HCT116 (cell line): ENCODE measurements around the gene ERBB4. TPM values are rescaled to one million over a fixed set of nuclear protein-coding genes. Genes with fewer than 3 reads are reported as not detected.

ENCODE experiments used
- ATAC-seq: fragments of 200-7000 bp; cut with Tn5 transposase; 2 replicates; pipeline ENCODE4 v1.9.1; 2020; ENCODE audit warnings: mild to moderate bottlenecking, moderate library complexity
- BruUV-seq: library from RNA; stranded (reverse); fragments of 400-500 nt; replicated peaks from 2 replicates; lab custom pipeline; 2021; lab: Mats Ljungman, UMichigan
- CTCF ChIA-PET: fragments of 300-600 bp; sonication (Branson Sonifier 250); formaldehyde crosslinking; loops from one replicate; lab custom pipeline; 2021; ENCODE audit warnings: antibody characterized with exemption; lab: Charles Lee
- POLR2A ChIA-PET: fragments of 300-600, 350-600 bp; sonication (Branson Sonifier 250); formaldehyde crosslinking; loops from one replicate; lab custom pipeline; 2021; ENCODE audit warnings: antibody characterized with exemption; lab: Charles Lee
- RAD21 ChIA-PET, 2 experiments: fragments of 300-600 bp; sonication (Branson Sonifier 250); formaldehyde crosslinking; loops; one replicate each; lab custom pipeline; 2023; ENCODE audit warnings: low total read pairs in 2 of 2; ENCODE audit not compliant: uncharacterized antibody in 2 of 2, unreplicated experiment in 2 of 2, low non-redundant PET in 1 of 2; lab: Charles Lee
- DNase-seq: peaks from one replicate; pipeline ENCODE4 v3.0.0-alpha.2; 2010; ENCODE audit warnings: low read depth, low spot score
- H2AFZ ChIP-seq: fragments of 200-600 bp; shearing (Covaris generic), sonication (generic); 2 replicates; pipeline ENCODE4 v1.6.1; 2017; ENCODE audit warnings: low read depth, mixed run types, mixed read lengths, antibody characterized with exemption, low read length; ENCODE audit not compliant: poor library complexity, severe bottlenecking
- H3K27ac ChIP-seq: 2 replicates; pipeline ENCODE4 v1.5.1; 2012; ENCODE audit warnings: low read depth, low read length
- H3K27me3 ChIP-seq: fragments of 200-600 bp; sonication (generic); 2 replicates; pipeline ENCODE4 v1.6.1; 2016; ENCODE audit warnings: mixed run types, low read length, mixed read lengths; ENCODE audit not compliant: insufficient read depth
- H3K36me3 ChIP-seq, 2 experiments: fragments of 200-500 bp in 1 of 2; fragments of 200-600 bp in 1 of 2; sonication (Bioruptor generic) in 1 of 2; sonication (generic) in 1 of 2; 2 replicates each; pipeline versions ENCODE4 v1.5.1 to v1.6.1; 2014 to 2016; ENCODE audit warnings: low read length in 2 of 2, inconsistent platforms in 1 of 2, mixed read lengths in 1 of 2, mixed run types in 1 of 2; ENCODE audit not compliant: insufficient read depth in 2 of 2, control insufficient read depth in 1 of 2
- H3K4me1 ChIP-seq, 2 experiments: fragments of 200-600 bp in 1 of 2; sonication (generic) in 1 of 2; 2 replicates each; pipeline versions ENCODE4 v1.5.1 to v1.6.1; 2012 to 2017; ENCODE audit warnings: low read length in 2 of 2, inconsistent platforms in 1 of 2, mild to moderate bottlenecking in 1 of 2, mixed read lengths in 1 of 2, mixed run types in 1 of 2, moderate library complexity in 1 of 2; ENCODE audit not compliant: insufficient read depth in 2 of 2, control insufficient read depth in 1 of 2
- H3K4me2 ChIP-seq: fragments of 200-600 bp; sonication (generic); 2 replicates; pipeline ENCODE4 v1.6.1; 2017; ENCODE audit warnings: mixed run types, low read length, mixed read lengths
- H3K4me3 ChIP-seq, 2 experiments: fragments of 200-600 bp in 1 of 2; sonication (generic) in 1 of 2; replicated peaks in 1 of 2; 2 replicates each; pipeline ENCODE4 v1.5.1; 2011 to 2016; ENCODE audit warnings: low read length in 2 of 2, control low read depth in 1 of 2, low read depth in 1 of 2, mild to moderate bottlenecking in 1 of 2, mixed read lengths in 1 of 2, mixed run types in 1 of 2
- H3K79me2 ChIP-seq: fragments of 200-600 bp; sonication (generic); 2 replicates; pipeline ENCODE4 v1.6.1; 2017; ENCODE audit warnings: mild to moderate bottlenecking, mixed run types, low read length, moderate library complexity, mixed read lengths; ENCODE audit not compliant: insufficient read depth
- H3K9ac ChIP-seq: fragments of 200-600 bp; sonication (generic); 2 replicates; pipeline ENCODE4 v1.6.1; 2016; ENCODE audit warnings: low read length, mixed read lengths
- H3K9me2 ChIP-seq: fragments of 200-600 bp; sonication (generic), shearing (Covaris generic); 2 replicates; pipeline ENCODE4 v1.6.1; 2017; ENCODE audit warnings: mixed run types, mild to moderate bottlenecking, moderate library complexity; ENCODE audit not compliant: insufficient read depth
- H3K9me3 ChIP-seq, 2 experiments: fragments of 200-500 bp in 1 of 2; fragments of 200-600 bp in 1 of 2; sonication (Bioruptor generic) in 1 of 2; sonication (generic) in 1 of 2; 2 replicates each; pipeline ENCODE4 v1.6.1; 2014 to 2017; ENCODE audit warnings: low read length in 2 of 2, mixed read lengths in 2 of 2, inconsistent platforms in 1 of 2, low read depth in 1 of 2, mild to moderate bottlenecking in 1 of 2, mixed run types in 1 of 2, moderate library complexity in 1 of 2; ENCODE audit not compliant: control insufficient read depth in 1 of 2, insufficient read depth in 1 of 2
- H4K20me1 ChIP-seq: fragments of 200-600 bp; sonication (generic), shearing (Covaris generic); 2 replicates; pipeline ENCODE4 v1.6.1; 2017; ENCODE audit warnings: mixed run types, mild to moderate bottlenecking, moderate library complexity; ENCODE audit not compliant: insufficient read depth
- RAD21 ChIP-seq: IDR thresholded peaks from 2 replicates; pipeline ENCODE4 v1.6.1; 2012; ENCODE audit warnings: low read depth, mild to moderate bottlenecking
- REST ChIP-seq: IDR thresholded peaks from 2 replicates; pipeline ENCODE4 v1.6.1; 2012; ENCODE audit warnings: low read depth
- SRF ChIP-seq: IDR thresholded peaks from 2 replicates; pipeline ENCODE4 v1.6.1; 2012; ENCODE audit warnings: low read depth
- intact Hi-C: fragments of 100-400 bp; cut with micrococcal nuclease; formaldehyde crosslinking; loops from 2 replicates; pipeline ENCODE4 v1.10.0; 2022
- total RNA-seq: library from RNA; stranded (reverse); gene quantifications from one replicate; pipeline ENCODE4 v1.2.1, GENCODE V29; 2021; ENCODE audit not compliant: unreplicated experiment
- TF ChIP-seq, protein P1 (sequence below), 3 experiments: fragments of 200-600 bp in 1 of 3; sonication (generic) in 1 of 3; IDR thresholded peaks in 2 of 3; conservative IDR thresholded peaks in 1 of 3; 2 replicates each; pipeline ENCODE4 v1.5.1; 2012 to 2017; ENCODE audit warnings: low read depth in 2 of 3, low read length in 2 of 3, antibody characterized with exemption in 1 of 3, borderline replicate concordance in 1 of 3, control low read depth in 1 of 3, mild to moderate bottlenecking in 1 of 3, mixed read lengths in 1 of 3, mixed run types in 1 of 3, moderate library complexity in 1 of 3; ENCODE audit not compliant: insufficient read depth in 1 of 3

The ERBB4 gene
- total RNA-seq, 1 experiment from 2014 or later, result 0.10 TPM

GRCh38 chr2:212392043-212392442, 146.6 kb downstream of the ERBB4 start (continued):
- TF ChIP-seq RAD21 (no peak), REST (no peak)

DNA sequence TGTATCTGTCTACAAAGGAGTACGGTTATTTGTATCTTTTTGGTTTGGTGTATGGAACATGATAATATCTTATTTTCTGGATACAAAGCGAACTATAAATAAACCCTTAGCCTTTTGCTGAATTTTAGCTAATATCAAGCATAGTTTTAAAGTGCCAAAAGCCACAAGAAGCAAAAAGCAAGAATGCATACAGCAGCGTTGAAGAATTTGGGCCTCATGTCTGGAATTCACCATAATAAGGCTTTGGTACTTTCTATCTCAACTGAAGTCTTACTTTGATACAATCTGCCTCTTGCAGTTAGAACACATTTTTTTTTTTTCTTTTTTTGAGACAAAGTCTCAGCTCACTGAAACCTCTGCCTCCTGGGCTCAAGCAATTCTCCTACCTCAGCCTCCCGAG, 151.5 kb downstream of the ERBB4 start:
- Histone ChIP-seq H3K36me3 (no peaks in the 10 kb centered on the region), H3K4me1 (no peaks in the 10 kb centered on the region), H3K27ac (no peak overlapping the region)
- TF ChIP-seq REST, result no peak
- TF ChIP-seq, protein P1, sequence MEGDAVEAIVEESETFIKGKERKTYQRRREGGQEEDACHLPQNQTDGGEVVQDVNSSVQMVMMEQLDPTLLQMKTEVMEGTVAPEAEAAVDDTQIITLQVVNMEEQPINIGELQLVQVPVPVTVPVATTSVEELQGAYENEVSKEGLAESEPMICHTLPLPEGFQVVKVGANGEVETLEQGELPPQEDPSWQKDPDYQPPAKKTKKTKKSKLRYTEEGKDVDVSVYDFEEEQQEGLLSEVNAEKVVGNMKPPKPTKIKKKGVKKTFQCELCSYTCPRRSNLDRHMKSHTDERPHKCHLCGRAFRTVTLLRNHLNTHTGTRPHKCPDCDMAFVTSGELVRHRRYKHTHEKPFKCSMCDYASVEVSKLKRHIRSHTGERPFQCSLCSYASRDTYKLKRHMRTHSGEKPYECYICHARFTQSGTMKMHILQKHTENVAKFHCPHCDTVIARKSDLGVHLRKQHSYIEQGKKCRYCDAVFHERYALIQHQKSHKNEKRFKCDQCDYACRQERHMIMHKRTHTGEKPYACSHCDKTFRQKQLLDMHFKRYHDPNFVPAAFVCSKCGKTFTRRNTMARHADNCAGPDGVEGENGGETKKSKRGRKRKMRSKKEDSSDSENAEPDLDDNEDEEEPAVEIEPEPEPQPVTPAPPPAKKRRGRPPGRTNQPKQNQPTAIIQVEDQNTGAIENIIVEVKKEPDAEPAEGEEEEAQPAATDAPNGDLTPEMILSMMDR (IDR thresholded peaks at IDR 0.05 in 2 of 3, conservative IDR thresholded peaks at IDR 0.05 in 1 of 3; ENCODE audit: borderline replicate concordance in 1 of 3, insufficient read depth in 1 of 3, low read depth in 2 of 3, low read length in 2 of 3), result no peak
- TF ChIP-seq SRF, result no peak
- TF ChIP-seq, all 23 proteins: peak for 0
- Histone ChIP-seq H3K4me2 (no peak overlapping the region), H3K4me3 (no peak overlapping the region), H3K9me3 (no peaks in the 10 kb centered on the region), H3K27me3 (no peaks in the 10 kb centered on the region), H2AFZ (no peak overlapping the region), H3K9ac (no peak overlapping the region), H4K20me1 (no peaks in the 10 kb centered on the region), H3K79me2 (no peaks in the 10 kb centered on the region), H3K9me2 (no peaks in the 10 kb centered on the region)
- no peak for DNase-seq
- CTCF ChIA-PET, result no interaction called here
- RAD21 ChIA-PET, result no interaction called here
- intact Hi-C loops, result no loop called here
- ATAC-seq, result no peak
- POLR2A ChIA-PET, result no interaction called here
- no TSS peak for BruUV-seq
